Gastrocnemius medialis (tissue), 4 donors: ENCODE data around the gene GDI2.

ENCODE experiments used
- CTCF ChIP-seq, 5 experiments: fragments of 450-650 bp in 3 of 5; fragments of 200-600 bp in 2 of 5; sonication (generic) in 2 of 5; IDR thresholded peaks in 4 of 5; conservative IDR thresholded peaks in 1 of 5; 1 replicate in 4 of 5; 2 replicates in 1 of 5; pipeline ENCODE4 v1.5.1; 2016 to 2019; ENCODE audit warnings: antibody characterized with exemption in 5 of 5, mild to moderate bottlenecking in 3 of 5, moderate library complexity in 3 of 5
- POLR2A ChIP-seq, 2 donors: fragments of 450-650 bp; IDR thresholded peaks; one replicate each; pipeline ENCODE4 v1.6.1; 2017; ENCODE audit warnings: antibody characterized with exemption in 2 of 2, mild to moderate bottlenecking in 2 of 2, moderate library complexity in 2 of 2

- TF ChIP-seq POLR2A (IDR thresholded peaks at IDR 0.05): no peak
- TF ChIP-seq CTCF (IDR thresholded peaks at IDR 0.05 in 4 of 5, conservative IDR thresholded peaks at IDR 0.05 in 1 of 5): no peak
Measured at GRCh38 chr10:5862360-5862961, 49.2 kb upstream of the GDI2 start.
